ENCODE data around the gene IRF8. TPM values are rescaled to one million over a fixed set of nuclear protein-coding genes. Genes with fewer than 3 reads are reported as not detected.

IRF8 gene
- total RNA-seq, 1 experiment from 2014 or later, result 0.19 TPM

- intact Hi-C loops (cut with micrococcal nuclease; ENCODE audit: unreplicated experiment), result no loop called here
- ChIA-PET CTCF (no interaction called here), POLR2A (ENCODE audit: low non-redundant PET) (no interaction called here)
- peak; percentile 58 for DNase-seq (ENCODE audit: low spot score)
- H3K27me3 ChIP-seq (replicated peaks; ENCODE audit: insufficient read depth, low read depth, low read length, poor library complexity), result no peaks in the 10 kb centered on the region
- H3K9me3 ChIP-seq (ENCODE audit: low read depth, low read length, poor library complexity, severe bottlenecking), result no peaks in the 10 kb centered on the region
- H3K27ac ChIP-seq (ENCODE audit: low read depth, low read length, poor library complexity, severe bottlenecking), result no peak overlapping the region
- no TSS peak for BruUV-seq (replicated peaks)
- H3K4me3 ChIP-seq (ENCODE audit: low read depth, low read length, poor library complexity, severe bottlenecking), result no peak overlapping the region
- peaks cover 16% of the 10 kb centered on the region for H3K4me1 ChIP-seq (ENCODE audit: insufficient read depth, low read length, poor library complexity, severe bottlenecking)
- no peaks in the 10 kb centered on the region for H3K36me3 ChIP-seq (ENCODE audit: insufficient read depth, low read length, poor library complexity, severe bottlenecking)
- no peak for TF ChIP-seq EZH2 (IDR thresholded peaks at IDR 0.05; ENCODE audit: borderline replicate concordance, low read depth, low read length, poor library complexity, severe bottlenecking)
- no peak for TF ChIP-seq CTCF (conservative IDR thresholded peaks at IDR 0.05; ENCODE audit: low read depth, low read length)
These were observed 13.4 kb downstream of the IRF8 start for GRCh38 chr16:85912211-85912974.

GRCh38 chr16:85913141-85913601, 14.2 kb downstream of the IRF8 start:
- Histone ChIP-seq H3K27me3 (replicated peaks; ENCODE audit: insufficient read depth, low read depth, low read length, poor library complexity) (no peaks in the 10 kb centered on the region), H3K9me3 (ENCODE audit: low read depth, low read length, poor library complexity, severe bottlenecking) (no peaks in the 10 kb centered on the region), H3K4me1 (ENCODE audit: insufficient read depth, low read length, poor library complexity, severe bottlenecking) (peaks cover 18% of the 10 kb centered on the region), H3K36me3 (ENCODE audit: insufficient read depth, low read length, poor library complexity, severe bottlenecking) (no peaks in the 10 kb centered on the region), H3K27ac (ENCODE audit: low read depth, low read length, poor library complexity, severe bottlenecking) (no peak overlapping the region), H3K4me3 (ENCODE audit: low read depth, low read length, poor library complexity, severe bottlenecking) (no peak overlapping the region)
- TF ChIP-seq CTCF (conservative IDR thresholded peaks at IDR 0.05; ENCODE audit: low read depth, low read length), result no peak
- no peak for TF ChIP-seq EZH2 (IDR thresholded peaks at IDR 0.05; ENCODE audit: borderline replicate concordance, low read depth, low read length, poor library complexity, severe bottlenecking)
- CTCF ChIA-PET, result no interaction called here
- no peak for DNase-seq (ENCODE audit: low spot score)
- POLR2A ChIA-PET (ENCODE audit: low non-redundant PET), result no interaction called here
- no TSS peak for BruUV-seq (replicated peaks)
- intact Hi-C loops (cut with micrococcal nuclease; ENCODE audit: unreplicated experiment), result no loop called here

- DNase-seq (ENCODE audit: low spot score), result no peak
- Histone ChIP-seq H3K27ac (ENCODE audit: low read depth, low read length, poor library complexity, severe bottlenecking) (no peak overlapping the region), H3K36me3 (ENCODE audit: insufficient read depth, low read length, poor library complexity, severe bottlenecking) (no peaks in the 10 kb centered on the region), H3K9me3 (ENCODE audit: low read depth, low read length, poor library complexity, severe bottlenecking) (no peaks in the 10 kb centered on the region), H3K4me3 (ENCODE audit: low read depth, low read length, poor library complexity, severe bottlenecking) (no peak overlapping the region), H3K4me1 (ENCODE audit: insufficient read depth, low read length, poor library complexity, severe bottlenecking) (peaks cover 18% of the 10 kb centered on the region), H3K27me3 (replicated peaks; ENCODE audit: insufficient read depth, low read depth, low read length, poor library complexity) (no peaks in the 10 kb centered on the region)
- no TSS peak for BruUV-seq (replicated peaks)
- ChIA-PET CTCF (no interaction called here), POLR2A (ENCODE audit: low non-redundant PET) (no interaction called here)
- TF ChIP-seq CTCF (conservative IDR thresholded peaks at IDR 0.05; ENCODE audit: low read depth, low read length), result no peak
- no peak for TF ChIP-seq EZH2 (IDR thresholded peaks at IDR 0.05; ENCODE audit: borderline replicate concordance, low read depth, low read length, poor library complexity, severe bottlenecking)
- intact Hi-C loops (cut with micrococcal nuclease; ENCODE audit: unreplicated experiment), result no loop called here
These were observed 14.9 kb downstream of the IRF8 start for GRCh38 chr16:85913688-85914422.

All from A673 (cell line).